Natural killer cell (primary cell): ENCODE results near the gene NSA2. TPM values are rescaled to one million over a fixed set of nuclear protein-coding genes. Genes with fewer than 3 reads are reported as not detected.
"Not testable (repeated sequence)": the region's sequence is repeated elsewhere in the genome, so short reads cannot be mapped to it uniquely, and the experiment has no call there.

Experiments
- ATAC-seq, 3 donors: fragments of 150-1000 bp in 2 of 3; fragments of 200-7000 bp in 1 of 3; cut with Tn5 transposase; 1 replicate in 1 of 3; 2 replicates in 2 of 3; pipeline ENCODE4 v1.10.0; 2021; ENCODE audit warnings: mild to moderate bottlenecking in 2 of 3, moderate library complexity in 2 of 3
- DNase-seq, 2 donors: peaks; one replicate each; pipeline versions ENCODE4 v3.0.0 to v3.0.0-alpha.2; 2013 to 2021; ENCODE audit warnings: mixed read lengths in 1 of 2
- H3K27ac ChIP-seq: one replicate; pipeline ENCODE4 v1.5.1; 2013; ENCODE audit warnings: mild to moderate bottlenecking, low read length
- H3K27me3 ChIP-seq: one replicate; pipeline ENCODE4 v1.6.1; 2013; ENCODE audit warnings: low read length; ENCODE audit not compliant: control insufficient read depth, insufficient read depth
- H3K36me3 ChIP-seq: one replicate; pipeline ENCODE4 v1.6.1; 2013; ENCODE audit warnings: low read length; ENCODE audit not compliant: control insufficient read depth, insufficient read depth
- H3K4me1 ChIP-seq: one replicate; pipeline ENCODE4 v1.6.1; 2013; ENCODE audit warnings: low read length; ENCODE audit not compliant: control insufficient read depth, insufficient read depth
- H3K4me3 ChIP-seq: one replicate; pipeline ENCODE4 v1.5.1; 2013; ENCODE audit warnings: low read length
- H3K9me3 ChIP-seq: one replicate; pipeline ENCODE4 v1.6.1; 2013; ENCODE audit warnings: low read length; ENCODE audit not compliant: control insufficient read depth, insufficient read depth
- H3K27ac Mint-ChIP-seq, 2 donors: one replicate each; pipeline ENCODE4 v1.8.0; 2022; ENCODE audit warnings: mild to moderate bottlenecking in 2 of 2, mixed read lengths in 2 of 2, moderate library complexity in 1 of 2
- H3K27me3 Mint-ChIP-seq, 2 donors: one replicate each; pipeline ENCODE4 v1.8.0; 2022; ENCODE audit warnings: low read depth in 2 of 2, mixed read lengths in 2 of 2
- H3K36me3 Mint-ChIP-seq: one replicate; pipeline ENCODE4 v1.8.0; 2022; ENCODE audit warnings: mixed read lengths
- H3K4me1 Mint-ChIP-seq, 2 donors: one replicate each; pipeline ENCODE4 v1.8.0; 2022; ENCODE audit warnings: mixed read lengths in 2 of 2
- H3K4me3 Mint-ChIP-seq: one replicate; pipeline ENCODE4 v1.8.0; 2022; ENCODE audit warnings: mild to moderate bottlenecking, moderate library complexity, mixed read lengths
- H3K9me3 Mint-ChIP-seq, 2 donors: one replicate each; pipeline ENCODE4 v1.8.0; 2022; ENCODE audit warnings: mixed read lengths in 2 of 2
- whole genome bisulfite sequencing: methylation state at CpG from one replicate; pipeline ENCODE4 v1.1.7; 2013; ENCODE audit warnings: missing lambda C conversion rate; ENCODE audit not compliant: insufficient coverage; 5-methylcytosine and 5-hydroxymethylcytosine counted together
- intact Hi-C: fragments of 100-400 bp; cut with micrococcal nuclease; formaldehyde crosslinking; loops from one replicate; pipeline ENCODE4 v1.14.2; 2022
- total RNA-seq, 4 donors: library from RNA; stranded (reverse); fragments of 120-200 nt in 1 of 4; gene quantifications; one replicate each; pipeline versions ENCODE4 v1.2.3 to v1.2.4, GENCODE V29; 2013 to 2022
- TF ChIP-seq, protein P1 (sequence below): fragments of 200-600 bp; IDR thresholded peaks from one replicate; pipeline ENCODE4 v1.8.0; 2022; ENCODE audit warnings: antibody characterized with exemption

NSA2 gene
- total RNA-seq, 3 donors from 2014 or later (not counting 1 experiment from before 2014, with no cell fraction given), result 53.2 to 75.8 (median 74.0) TPM

DNA sequence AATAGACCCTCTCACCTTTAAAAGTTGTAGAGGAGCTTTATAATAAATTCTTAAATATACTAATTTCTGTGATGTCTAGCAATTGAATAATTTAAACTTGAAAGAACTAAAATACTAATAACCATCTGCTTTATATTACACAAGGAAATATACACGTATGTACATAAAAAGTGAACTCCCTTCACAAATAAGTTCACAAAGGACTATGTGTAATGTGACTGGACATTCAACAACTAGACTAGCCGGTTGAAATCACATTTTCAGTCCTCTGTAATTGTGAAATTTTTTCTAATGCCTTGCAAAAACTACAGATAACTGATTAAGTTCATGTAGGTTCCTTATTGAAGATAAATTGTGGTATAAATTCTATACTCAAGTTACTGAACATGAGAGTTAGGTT is 11.6 kb downstream of the NSA2 start:
- Histone ChIP-seq H3K36me3 (peaks cover 44% of the 10 kb centered on the region), H3K4me3 (no peak overlapping the region)
- no peak for ATAC-seq

DNA sequence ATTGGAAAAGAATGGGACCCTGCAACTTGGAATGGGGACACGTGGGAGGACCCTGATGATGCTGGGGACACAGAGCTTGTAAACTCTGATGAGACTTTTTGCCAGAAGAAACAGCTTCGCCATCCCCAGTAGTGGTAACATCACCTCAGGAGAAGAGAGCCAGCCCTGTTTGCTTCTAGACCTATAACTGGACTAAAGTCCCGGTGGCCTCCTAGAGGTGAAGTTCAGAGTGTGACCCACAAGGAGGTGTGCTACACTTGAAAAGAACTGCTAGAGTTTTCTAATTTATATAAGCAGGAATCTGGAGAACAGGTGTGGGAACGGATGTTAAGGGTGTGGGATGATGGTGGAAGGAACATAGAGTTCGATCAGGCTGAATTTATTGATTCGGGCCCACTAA is 19.8 kb downstream of the NSA2 start:
- no peak for ATAC-seq
- no peak overlapping the region for H3K27ac ChIP-seq
- Mint-ChIP-seq H3K4me3 (no peak overlapping the region), H3K9me3 (no peaks in the 10 kb centered on the region), H3K27ac (no peak overlapping the region), H3K4me1 (no peaks in the 10 kb centered on the region), H3K27me3 (no peaks in the 10 kb centered on the region), H3K36me3 (peaks cover 2% of the 10 kb centered on the region)
- WGBS, result 95% methylated on average over 6 of the region's 6 CpGs
- no peak overlapping the region for H3K4me3 ChIP-seq
- no peaks in the 10 kb centered on the region for H3K9me3 ChIP-seq
- TF ChIP-seq, protein P1, sequence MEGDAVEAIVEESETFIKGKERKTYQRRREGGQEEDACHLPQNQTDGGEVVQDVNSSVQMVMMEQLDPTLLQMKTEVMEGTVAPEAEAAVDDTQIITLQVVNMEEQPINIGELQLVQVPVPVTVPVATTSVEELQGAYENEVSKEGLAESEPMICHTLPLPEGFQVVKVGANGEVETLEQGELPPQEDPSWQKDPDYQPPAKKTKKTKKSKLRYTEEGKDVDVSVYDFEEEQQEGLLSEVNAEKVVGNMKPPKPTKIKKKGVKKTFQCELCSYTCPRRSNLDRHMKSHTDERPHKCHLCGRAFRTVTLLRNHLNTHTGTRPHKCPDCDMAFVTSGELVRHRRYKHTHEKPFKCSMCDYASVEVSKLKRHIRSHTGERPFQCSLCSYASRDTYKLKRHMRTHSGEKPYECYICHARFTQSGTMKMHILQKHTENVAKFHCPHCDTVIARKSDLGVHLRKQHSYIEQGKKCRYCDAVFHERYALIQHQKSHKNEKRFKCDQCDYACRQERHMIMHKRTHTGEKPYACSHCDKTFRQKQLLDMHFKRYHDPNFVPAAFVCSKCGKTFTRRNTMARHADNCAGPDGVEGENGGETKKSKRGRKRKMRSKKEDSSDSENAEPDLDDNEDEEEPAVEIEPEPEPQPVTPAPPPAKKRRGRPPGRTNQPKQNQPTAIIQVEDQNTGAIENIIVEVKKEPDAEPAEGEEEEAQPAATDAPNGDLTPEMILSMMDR, result no peak
- H3K4me1 ChIP-seq, result no peaks in the 10 kb centered on the region
- intact Hi-C loops, result no loop called here
- DNase-seq, result no peak
- no peaks in the 10 kb centered on the region for H3K27me3 ChIP-seq
- H3K36me3 ChIP-seq, result peaks cover 3% of the 10 kb centered on the region

More for the DNA sequence above, 11.6 kb downstream of the NSA2 start:
- Mint-ChIP-seq H3K4me1 (peaks cover 0 to 5% of the 10 kb centered on the region in 2 donors), H3K4me3 (no peak overlapping the region), H3K9me3 (no peaks in the 10 kb centered on the region), H3K27ac (peak overlapping the region; percentile 27 to 53), H3K27me3 (no peaks in the 10 kb centered on the region), H3K36me3 (peaks cover 6% of the 10 kb centered on the region)
- Histone ChIP-seq H3K27me3 (no peaks in the 10 kb centered on the region), H3K27ac (no peak overlapping the region), H3K9me3 (no peaks in the 10 kb centered on the region), H3K4me1 (no peaks in the 10 kb centered on the region)
- no peak for DNase-seq
- WGBS, result 100% methylated on average over 1 of the region's 2 CpGs
- TF ChIP-seq, protein P1, result no peak
- intact Hi-C loops, result no loop called here

DNA sequence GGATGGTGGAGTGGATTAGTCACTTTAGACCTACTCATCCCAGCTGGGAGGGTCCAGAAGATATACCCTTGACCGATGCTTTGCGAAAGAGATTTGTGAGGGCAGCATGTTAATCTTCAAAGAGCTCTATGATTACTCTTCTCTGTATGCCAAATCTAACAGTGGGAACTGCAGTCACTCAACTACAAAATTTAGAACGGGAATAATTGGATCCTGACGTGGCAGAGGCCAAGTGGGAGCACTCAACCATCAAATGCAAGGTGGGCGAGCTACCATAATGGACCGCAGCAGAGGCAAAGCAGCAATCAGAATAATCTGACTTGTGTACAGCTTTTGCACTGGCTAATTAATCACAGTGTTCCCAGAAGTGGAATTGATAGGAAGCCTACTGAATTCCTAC is 20.4 kb downstream of the NSA2 start:
- H3K27me3 ChIP-seq, result no peaks in the 10 kb centered on the region
- H3K4me3 ChIP-seq, result no peak overlapping the region
- Mint-ChIP-seq H3K36me3 (no peaks in the 10 kb centered on the region), H3K9me3 (no peaks in the 10 kb centered on the region), H3K27me3 (no peaks in the 10 kb centered on the region), H3K27ac (no peak overlapping the region), H3K4me3 (no peak overlapping the region), H3K4me1 (no peaks in the 10 kb centered on the region)
- no peak for ATAC-seq
- TF ChIP-seq, protein P1, result no peak
- WGBS, result 98% methylated on average over 6 of the region's 6 CpGs
- no peaks in the 10 kb centered on the region for H3K4me1 ChIP-seq
- no peak for DNase-seq
- H3K27ac ChIP-seq, result no peak overlapping the region
- peaks cover 3% of the 10 kb centered on the region for H3K36me3 ChIP-seq
- intact Hi-C loops, result no loop called here
- no peaks in the 10 kb centered on the region for H3K9me3 ChIP-seq

DNA sequence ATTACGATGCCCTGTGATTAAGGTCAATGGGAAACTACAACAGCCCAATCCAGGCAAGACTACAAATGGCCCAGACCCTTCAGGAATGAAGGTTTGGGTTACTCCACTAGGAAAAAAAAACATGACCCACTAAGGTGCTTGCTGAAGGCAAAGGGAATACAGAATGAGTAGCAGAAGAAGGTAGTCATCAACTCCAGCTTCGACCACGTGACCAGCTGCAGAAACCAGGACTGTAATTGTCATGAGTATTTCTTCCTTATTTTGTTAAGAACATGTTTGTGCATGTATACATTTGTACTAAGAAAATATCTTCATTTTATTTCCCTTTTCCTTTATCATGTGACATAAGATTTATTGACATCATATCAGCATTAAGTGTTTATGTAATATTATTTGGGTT is 24.6 kb downstream of the NSA2 start:
- 97% methylated on average over 3 of the region's 3 CpGs for WGBS
- H3K9me3 Mint-ChIP-seq, H3K27me3 ChIP-seq, H3K4me3 Mint-ChIP-seq, ATAC-seq, H3K4me1 ChIP-seq, H3K27ac ChIP-seq, H3K9me3 ChIP-seq, intact Hi-C loops, H3K36me3 ChIP-seq, DNase-seq, H3K4me1 Mint-ChIP-seq, H3K27ac Mint-ChIP-seq, H3K27me3 Mint-ChIP-seq, H3K4me3 ChIP-seq: not testable (repeated sequence)
- peaks cover 12% of the 10 kb centered on the region for H3K36me3 Mint-ChIP-seq
